Right lobe of liver (tissue), 4 donors: ENCODE data around the gene GALNT13.

Experiments
- CTCF ChIP-seq, 4 donors: fragments of 200-600 bp in 3 of 4; fragments of 450-650 bp in 1 of 4; IDR thresholded peaks; one replicate each; pipeline versions ENCODE4 v1.5.1 to v1.8.0; 2016 to 2022; ENCODE audit warnings: antibody characterized with exemption in 4 of 4, mild to moderate bottlenecking in 2 of 4
- POLR2A ChIP-seq: fragments of 450-650 bp; IDR thresholded peaks from one replicate; pipeline ENCODE4 v1.6.1; 2017; ENCODE audit warnings: antibody characterized with exemption, mild to moderate bottlenecking
- donor health status: DM: no; HTN: no; CAD: no.
- donor health status: DM: no; HTN: no; CAD: no.
- donor health status: DM: no; HTN: yes; CAD: no.

- TF ChIP-seq POLR2A (no peak), CTCF (IDR thresholded peaks at IDR 0.05) (no peak)
These were observed 464.5 kb downstream of the GALNT13 start for GRCh38 chr2:154336201-154336600.
